Tibial artery (tissue), 4 donors: ENCODE data around the gene SYCE3.

Source experiments
- DNase-seq, 2 donors: peaks; one replicate each; pipeline ENCODE4 v3.0.0-alpha.2; 2019
- H3K27ac ChIP-seq, 2 donors: fragments of 200-600 bp; sonication (generic) in 1 of 2; 1 replicate in 1 of 2; 2 replicates in 1 of 2; pipeline ENCODE4 v1.5.1; 2018 to 2019; ENCODE audit warnings: mild to moderate bottlenecking in 1 of 2
- H3K27me3 ChIP-seq, 2 donors: fragments of 200-600 bp; sonication (generic) in 1 of 2; one replicate each; pipeline versions ENCODE4 v1.5.1 to v1.6.0; 2016 to 2019
- H3K36me3 ChIP-seq, 3 donors: fragments of 200-600 bp; sonication (generic) in 2 of 3; one replicate each; pipeline ENCODE4 v1.5.1; 2016 to 2019; ENCODE audit warnings: mild to moderate bottlenecking in 2 of 3
- H3K4me1 ChIP-seq, 4 donors: fragments of 200-600 bp; sonication (generic) in 2 of 4; 1 replicate in 3 of 4; 2 replicates in 1 of 4; pipeline ENCODE4 v1.5.1; 2016 to 2019
- H3K4me3 ChIP-seq, 2 donors: fragments of 200-600 bp; sonication (generic) in 1 of 2; 1 replicate in 1 of 2; 2 replicates in 1 of 2; pipeline ENCODE4 v1.5.1; 2018 to 2019; ENCODE audit warnings: mild to moderate bottlenecking in 2 of 2
- H3K9me3 ChIP-seq, 3 donors: fragments of 200-600 bp; sonication (generic) in 1 of 3; one replicate each; pipeline ENCODE4 v1.5.1; 2016 to 2019
- intact Hi-C: fragments of 100-400 bp; cut with DNase I; formaldehyde crosslinking; loops from one replicate; pipeline ENCODE4 v1.15.0; 2023; ENCODE audit warnings: low total_unique reads
- TF ChIP-seq, protein P1 (sequence below), 2 experiments: fragments of 200-600 bp in 1 of 2; fragments of 450-650 bp in 1 of 2; IDR thresholded peaks; one replicate each; pipeline ENCODE4 v1.5.1; 2017 to 2019; ENCODE audit warnings: antibody characterized with exemption in 2 of 2, mild to moderate bottlenecking in 1 of 2, moderate library complexity in 1 of 2

SYCE3 gene

DNA sequence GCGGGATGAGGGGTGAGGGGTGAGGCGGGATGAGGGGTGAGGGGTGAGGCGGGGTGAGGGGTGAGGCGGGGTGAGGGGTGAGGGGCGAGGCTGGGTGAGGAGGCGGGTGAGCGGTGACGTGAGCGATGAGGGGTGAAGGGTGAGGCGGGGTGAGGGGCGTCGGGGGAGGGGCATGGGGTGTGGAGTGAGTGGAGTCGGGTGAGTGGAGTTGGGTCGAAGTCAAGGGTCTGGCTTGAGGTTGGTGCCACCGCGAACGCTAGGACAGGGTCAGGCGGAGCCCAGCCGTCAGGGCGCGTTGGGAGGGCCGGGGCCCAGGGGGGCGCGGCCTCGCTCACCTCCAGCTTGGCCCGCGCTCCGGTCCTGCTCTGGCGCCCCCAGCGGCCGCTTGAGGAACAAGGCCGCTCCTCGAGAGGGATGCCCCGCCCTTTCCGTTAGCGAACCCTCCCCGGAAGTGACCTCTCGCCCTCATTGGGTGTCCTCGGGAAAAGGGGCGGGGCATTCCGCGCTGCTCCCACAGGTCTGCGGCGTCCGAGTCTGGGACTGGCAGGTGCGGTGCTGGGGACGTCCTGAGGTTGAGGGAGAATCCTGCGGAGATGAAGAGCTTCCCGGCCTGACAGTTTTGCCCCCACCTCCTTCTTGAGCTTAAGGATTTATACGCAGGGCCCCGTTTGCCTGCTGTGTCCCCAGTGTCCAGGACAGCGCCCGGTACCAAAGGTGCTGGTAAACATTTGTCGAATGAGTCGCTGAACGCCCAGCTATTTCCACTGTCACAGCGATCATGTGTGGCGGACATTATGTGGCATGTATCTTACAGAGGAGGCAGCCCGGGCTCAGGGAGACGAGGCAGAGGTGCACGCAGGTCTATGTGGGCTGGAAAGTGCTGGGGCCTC lies at the start of gene SYCE3:
SYCE3 (minus strand) TSS at position 397 of the 890 bp plus-strand sequence. CDS start 6,514 bp downstream, outside the sequence.
- intact Hi-C loops: no loop called here
- H3K27me3 ChIP-seq: peaks cover 0 to 10% of the 10 kb centered on the region in 2 donors
- no peaks in the 10 kb centered on the region for H3K9me3 ChIP-seq
- H3K27ac ChIP-seq: peak within 1 kb of the TSS in 1 of 2 donors; percentile 25
- TF ChIP-seq, protein P1, sequence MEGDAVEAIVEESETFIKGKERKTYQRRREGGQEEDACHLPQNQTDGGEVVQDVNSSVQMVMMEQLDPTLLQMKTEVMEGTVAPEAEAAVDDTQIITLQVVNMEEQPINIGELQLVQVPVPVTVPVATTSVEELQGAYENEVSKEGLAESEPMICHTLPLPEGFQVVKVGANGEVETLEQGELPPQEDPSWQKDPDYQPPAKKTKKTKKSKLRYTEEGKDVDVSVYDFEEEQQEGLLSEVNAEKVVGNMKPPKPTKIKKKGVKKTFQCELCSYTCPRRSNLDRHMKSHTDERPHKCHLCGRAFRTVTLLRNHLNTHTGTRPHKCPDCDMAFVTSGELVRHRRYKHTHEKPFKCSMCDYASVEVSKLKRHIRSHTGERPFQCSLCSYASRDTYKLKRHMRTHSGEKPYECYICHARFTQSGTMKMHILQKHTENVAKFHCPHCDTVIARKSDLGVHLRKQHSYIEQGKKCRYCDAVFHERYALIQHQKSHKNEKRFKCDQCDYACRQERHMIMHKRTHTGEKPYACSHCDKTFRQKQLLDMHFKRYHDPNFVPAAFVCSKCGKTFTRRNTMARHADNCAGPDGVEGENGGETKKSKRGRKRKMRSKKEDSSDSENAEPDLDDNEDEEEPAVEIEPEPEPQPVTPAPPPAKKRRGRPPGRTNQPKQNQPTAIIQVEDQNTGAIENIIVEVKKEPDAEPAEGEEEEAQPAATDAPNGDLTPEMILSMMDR (IDR thresholded peaks at IDR 0.05): peak; percentile 92 to 97
- H3K36me3 ChIP-seq: no peaks in the 10 kb centered on the region
- peak; percentile 95 to 97 for DNase-seq
- H3K4me1 ChIP-seq: peaks cover 0 to 11% (median 7%) of the 10 kb centered on the region in 4 donors
- H3K4me3 ChIP-seq: peak within 1 kb of the TSS; percentile 52 to 64

DNA sequence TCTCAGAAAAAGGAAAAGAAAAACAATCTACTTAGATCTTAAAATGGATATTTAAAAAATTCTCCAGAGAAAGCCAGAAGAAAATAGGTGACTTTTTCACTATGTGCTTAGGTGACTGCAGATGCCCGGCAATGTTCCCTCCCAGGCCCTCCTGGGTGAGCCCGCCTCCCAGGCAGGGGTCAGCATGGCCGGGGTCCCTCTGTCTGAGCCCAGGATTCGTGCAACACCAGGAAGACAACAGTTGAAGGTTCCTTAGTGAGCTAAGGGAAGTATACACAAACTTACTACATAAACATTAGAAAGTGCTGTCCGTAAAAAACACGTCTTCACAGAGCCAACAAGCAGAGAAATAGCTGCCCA lies 49.4 kb upstream of the SYCE3 start:
- no peaks in the 10 kb centered on the region for H3K36me3 ChIP-seq
- intact Hi-C loops: no loop called here
- H3K9me3 ChIP-seq: no peaks in the 10 kb centered on the region
- H3K27me3 ChIP-seq: peaks cover 0 to 63% of the 10 kb centered on the region in 2 donors
- no peak overlapping the region for H3K27ac ChIP-seq
- H3K4me1 ChIP-seq: no peaks in the 10 kb centered on the region
- no peak overlapping the region for H3K4me3 ChIP-seq
- TF ChIP-seq, protein P1 (IDR thresholded peaks at IDR 0.05): no peak
- DNase-seq: no peak

GRCh38 chr22:50611341-50612060 lies 48.8 kb upstream of the SYCE3 start:
- no peak overlapping the region for H3K27ac ChIP-seq
- TF ChIP-seq, protein P1 (IDR thresholded peaks at IDR 0.05): no peak
- H3K27me3 ChIP-seq: peaks cover 0 to 69% of the 10 kb centered on the region in 2 donors
- no peak overlapping the region for H3K4me3 ChIP-seq
- intact Hi-C loops: no loop called here
- no peaks in the 10 kb centered on the region for H3K36me3 ChIP-seq
- H3K4me1 ChIP-seq: no peaks in the 10 kb centered on the region
- no peaks in the 10 kb centered on the region for H3K9me3 ChIP-seq
- DNase-seq: peak in 1 of 2 donors; percentile 47

DNA sequence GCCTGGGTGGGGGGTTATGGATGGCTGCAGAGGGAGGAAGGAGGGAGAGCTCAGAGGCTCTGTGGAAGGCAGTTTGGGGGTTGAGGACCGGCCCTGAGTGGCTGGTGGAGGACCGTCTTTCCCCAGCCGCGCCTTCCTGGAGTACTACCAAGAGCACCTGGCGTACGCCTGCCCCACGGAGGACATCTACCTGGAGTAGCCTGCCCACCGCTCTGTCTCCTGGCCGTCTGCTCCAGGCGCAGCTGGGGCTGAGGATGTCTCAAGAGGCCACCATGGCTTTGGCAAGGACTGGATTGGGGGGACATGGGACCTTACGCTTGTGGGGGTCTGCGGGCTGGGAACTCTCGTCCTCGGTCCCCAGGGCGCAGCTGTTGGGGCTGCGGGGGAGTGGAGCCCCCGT lies 47.9 kb upstream of the SYCE3 start:
- Histone ChIP-seq H3K36me3 (no peaks in the 10 kb centered on the region), H3K4me1 (no peaks in the 10 kb centered on the region), H3K27ac (no peak overlapping the region), H3K4me3 (no peak overlapping the region), H3K27me3 (peaks cover 0 to 78% of the 10 kb centered on the region in 2 donors), H3K9me3 (no peaks in the 10 kb centered on the region)
- TF ChIP-seq, protein P1 (IDR thresholded peaks at IDR 0.05): no peak
- DNase-seq: no peak
- intact Hi-C loops: no loop called here

- Histone ChIP-seq H3K4me3 (no peak overlapping the region), H3K36me3 (no peaks in the 10 kb centered on the region), H3K4me1 (no peaks in the 10 kb centered on the region), H3K27me3 (peaks cover 0 to 84% of the 10 kb centered on the region in 2 donors), H3K9me3 (no peaks in the 10 kb centered on the region), H3K27ac (no peak overlapping the region)
- peak in 1 of 2 donors; percentile 56 for DNase-seq
- intact Hi-C loops: no loop called here
- TF ChIP-seq, protein P1 (IDR thresholded peaks at IDR 0.05): no peak
These were observed 47.3 kb upstream of the SYCE3 start for GRCh38 chr22:50610041-50610451.
